Suppressor macrophage treated with lipopolysaccharide for 1 hour (primary cell): ENCODE data around the gene RHEX.

ENCODE experiments used
- DNase-seq, 3 donors: peaks; one replicate each; pipeline ENCODE4 v3.0.0-alpha.2; 2020 to 2022

Gene RHEX

GRCh38 chr1:206052919-206053610, at the start of gene RHEX:
Gene RHEX (plus strand): TSS chr1:206053173. CDS start chr1:206097829, 44,656 bp downstream.
- peak in 2 of 3 donors; percentile 32 to 48 for DNase-seq

DNA sequence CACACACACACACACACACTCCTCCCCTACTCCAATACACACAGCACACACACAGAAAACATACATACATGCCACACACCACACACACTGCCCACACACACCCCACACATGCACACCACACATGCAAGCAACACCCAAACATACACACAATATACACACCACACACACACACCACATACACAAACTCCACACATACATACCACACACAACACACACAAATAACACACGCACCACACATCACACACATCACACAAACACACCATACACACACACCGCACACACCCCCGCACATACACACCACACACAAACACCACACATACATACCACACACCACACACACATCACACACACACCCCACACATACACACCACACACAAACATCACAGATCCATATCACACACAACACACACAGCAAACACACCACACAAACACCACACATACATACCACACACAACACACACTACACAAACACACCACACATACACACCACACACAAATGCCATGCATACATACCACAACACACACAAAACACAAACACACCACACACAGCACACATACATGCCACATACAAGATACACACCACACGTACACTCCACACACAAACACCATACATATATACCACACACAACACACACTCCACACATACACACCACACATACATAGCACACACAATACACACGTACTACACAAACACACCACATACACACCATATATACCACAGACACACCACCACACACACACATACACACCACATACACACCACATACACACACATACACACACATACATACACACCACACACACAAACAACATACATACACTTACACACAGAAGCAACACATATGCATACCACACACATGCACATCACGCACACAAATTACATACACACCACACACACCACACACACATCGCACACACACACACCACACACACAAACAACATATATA, 48.8 kb upstream of the RHEX start:
- DNase-seq: no peak

DNA sequence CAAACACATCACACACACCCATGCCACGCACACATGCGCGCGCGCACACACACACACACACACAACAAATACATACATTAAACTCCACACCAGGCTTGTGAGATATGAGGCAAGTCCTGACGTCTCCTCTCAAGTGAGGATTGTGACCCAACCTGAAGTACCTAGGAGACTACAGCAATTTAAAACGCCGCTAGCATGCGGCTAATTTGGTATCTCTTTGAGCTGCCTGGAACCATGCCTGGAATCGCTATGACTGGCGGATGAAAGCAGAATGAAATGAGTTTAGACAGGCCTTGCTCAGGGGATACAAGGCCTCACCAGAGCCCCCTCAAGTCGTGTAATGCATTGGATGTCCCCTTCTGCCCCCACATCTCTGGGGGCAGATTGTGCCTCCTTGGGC, 48.1 kb upstream of the RHEX start:
- DNase-seq: no peak

GRCh38 chr1:206005234-206005633, 47.7 kb upstream of the RHEX start:
- peak in 1 of 3 donors; percentile 11 for DNase-seq

DNA sequence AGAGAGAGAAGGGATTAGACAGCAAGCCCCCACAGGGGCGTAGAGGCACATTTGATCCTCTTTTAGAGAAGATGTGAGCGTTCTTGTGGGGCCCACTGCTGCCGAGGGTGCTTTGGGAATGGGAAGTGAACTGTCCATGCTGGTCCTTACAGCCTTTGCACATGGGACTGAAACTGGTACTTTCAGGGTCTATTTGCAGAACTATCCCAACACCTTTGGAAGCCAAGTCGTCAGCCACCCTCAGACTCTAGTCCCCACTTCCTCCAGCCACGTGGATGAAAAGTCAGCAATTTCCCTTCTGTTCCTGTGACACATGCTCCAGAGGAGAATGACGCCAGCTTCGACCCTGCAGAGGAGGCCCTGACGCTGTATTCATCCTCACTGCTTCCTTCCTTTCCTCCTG, 47.2 kb upstream of the RHEX start:
- DNase-seq: peak; percentile 93 to 97 (median 97)

DNA sequence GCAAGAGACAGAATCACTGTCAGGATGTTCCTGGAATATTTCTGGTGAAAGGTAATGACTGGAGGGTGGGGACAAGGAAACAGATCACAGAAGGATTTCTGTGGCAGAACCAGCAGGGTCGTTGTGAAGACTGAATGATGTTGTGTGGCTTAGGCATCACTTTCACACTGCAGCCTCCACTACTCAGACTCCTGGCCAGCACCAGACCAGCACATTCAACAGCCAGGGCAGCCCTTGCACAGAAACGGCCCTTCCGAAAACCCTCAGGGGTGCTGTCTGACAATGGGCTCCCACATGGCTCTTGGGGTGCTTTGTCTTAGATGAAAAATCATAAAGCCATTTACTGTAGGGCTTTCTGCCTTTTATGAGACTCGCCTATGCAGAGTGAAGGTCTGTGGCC, 46.0 kb upstream of the RHEX start:
- DNase-seq: no peak

DNA sequence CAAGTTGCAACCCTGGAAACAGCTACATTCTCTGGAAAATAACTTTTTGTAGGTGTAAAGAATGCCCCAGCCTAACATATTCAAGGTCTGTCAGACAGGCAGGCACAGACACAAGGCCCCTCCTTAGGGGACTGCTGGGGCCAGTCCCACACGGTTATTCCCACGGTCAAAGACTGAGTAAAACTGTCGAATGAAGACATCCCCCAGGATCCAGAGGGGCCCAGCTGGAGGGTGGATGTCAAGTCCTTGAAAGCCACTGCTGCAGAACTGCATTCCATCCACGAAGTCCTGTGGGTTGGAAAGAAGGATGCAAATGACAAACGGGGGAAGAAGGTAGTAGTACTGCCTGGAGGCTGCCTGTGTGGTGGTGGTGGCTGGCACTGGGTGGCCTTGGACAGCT, 42.9 kb upstream of the RHEX start:
- no peak for DNase-seq

GRCh38 chr1:206011057-206011456, 41.9 kb upstream of the RHEX start:
- DNase-seq: peak; percentile 26 to 47 (median 35)

- DNase-seq: peak; percentile 93 to 98 (median 98)
Measured at GRCh38 chr1:206012086-206012859, 40.7 kb upstream of the RHEX start.

DNA sequence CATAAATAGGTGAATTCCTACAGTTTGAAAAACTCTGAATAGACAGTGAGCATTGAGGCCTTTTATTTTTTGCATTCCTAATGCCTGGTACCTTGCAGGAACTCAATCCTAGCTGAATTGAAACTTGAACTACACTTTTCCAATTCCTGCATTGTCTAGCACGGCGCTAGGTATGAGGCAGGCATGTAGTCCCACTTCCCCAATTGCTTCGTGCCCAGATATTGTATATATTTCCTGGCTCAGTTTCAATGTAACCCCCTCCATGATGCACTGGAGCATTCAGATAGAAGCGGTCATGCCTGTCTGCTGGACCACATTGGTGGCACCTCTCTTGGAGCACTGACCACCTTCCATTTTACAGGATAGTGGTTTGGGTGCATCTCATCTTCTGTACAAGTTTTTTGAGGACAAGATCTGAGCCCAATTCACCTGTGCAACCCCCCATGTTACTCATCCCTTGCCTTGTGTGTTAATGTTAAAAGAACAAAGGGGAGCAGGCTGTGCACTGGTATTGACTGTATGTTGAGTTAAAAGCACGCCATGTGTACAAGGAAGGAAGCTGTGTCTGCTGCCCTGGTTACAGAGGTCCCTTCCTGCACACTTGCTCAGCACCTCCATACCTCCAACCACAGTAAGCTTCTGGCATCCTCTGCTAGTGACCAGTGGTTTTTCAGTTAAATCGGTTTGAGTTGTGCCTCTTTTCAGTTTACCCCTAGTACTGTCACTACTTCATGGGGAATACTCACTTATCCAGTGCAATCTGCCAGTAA, 39.8 kb upstream of the RHEX start:
- no peak for DNase-seq

DNA sequence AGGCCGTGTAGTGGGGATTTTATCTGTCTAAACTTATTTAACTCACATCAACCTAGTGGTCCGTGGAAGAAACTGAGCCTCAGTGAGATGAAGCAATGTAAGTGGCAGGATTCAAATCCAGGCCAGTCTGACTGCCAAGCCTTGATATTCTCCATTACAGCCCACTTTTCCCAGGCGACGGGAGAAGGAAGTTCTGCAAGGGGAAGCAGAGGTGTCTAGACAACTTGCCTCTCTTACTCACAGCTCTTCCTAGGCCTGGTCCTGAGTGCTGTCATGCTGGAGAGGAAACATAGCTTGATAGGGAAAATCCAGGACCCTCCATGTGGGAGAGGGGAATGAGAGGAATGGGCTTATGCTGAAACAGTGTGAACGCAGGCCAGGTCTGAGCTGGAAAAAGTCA, 38.4 kb upstream of the RHEX start:
- DNase-seq: peak in 2 of 3 donors; percentile 62 to 66

GRCh38 chr1:206015071-206015470, 37.9 kb upstream of the RHEX start:
- DNase-seq: peak in 2 of 3 donors; percentile 35 to 43

GRCh38 chr1:206020393-206021007, 32.5 kb upstream of the RHEX start:
- DNase-seq: no peak

DNA sequence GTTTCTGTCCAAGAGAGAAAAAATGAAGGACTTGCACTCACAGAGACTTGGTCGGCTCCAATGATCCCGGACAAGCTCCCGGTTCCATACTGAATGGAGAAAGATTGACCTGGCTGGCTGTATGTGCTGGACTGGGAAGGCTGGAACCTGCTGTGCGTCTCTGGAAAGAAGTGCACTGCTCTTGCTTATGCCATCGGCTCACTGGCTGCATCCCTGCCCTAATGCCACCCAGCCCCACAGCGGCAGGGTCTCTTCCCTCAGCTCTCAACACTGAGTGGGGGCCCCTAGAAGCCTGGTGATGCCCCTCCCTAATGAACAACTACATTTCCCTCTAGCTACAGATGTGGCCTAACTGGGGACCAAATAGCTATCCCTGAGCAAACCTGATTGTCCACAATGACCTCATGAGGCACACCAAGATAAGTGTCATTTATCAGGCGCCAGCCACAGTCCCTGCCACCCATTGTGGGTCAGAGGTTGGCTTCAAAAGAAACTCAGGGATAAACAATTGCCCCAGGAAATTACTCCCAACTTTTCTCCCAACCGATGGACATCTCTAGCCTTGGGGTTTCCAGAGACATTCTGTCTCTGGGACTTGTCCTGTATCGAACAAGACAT, 31.9 kb upstream of the RHEX start:
- DNase-seq: no peak

DNA sequence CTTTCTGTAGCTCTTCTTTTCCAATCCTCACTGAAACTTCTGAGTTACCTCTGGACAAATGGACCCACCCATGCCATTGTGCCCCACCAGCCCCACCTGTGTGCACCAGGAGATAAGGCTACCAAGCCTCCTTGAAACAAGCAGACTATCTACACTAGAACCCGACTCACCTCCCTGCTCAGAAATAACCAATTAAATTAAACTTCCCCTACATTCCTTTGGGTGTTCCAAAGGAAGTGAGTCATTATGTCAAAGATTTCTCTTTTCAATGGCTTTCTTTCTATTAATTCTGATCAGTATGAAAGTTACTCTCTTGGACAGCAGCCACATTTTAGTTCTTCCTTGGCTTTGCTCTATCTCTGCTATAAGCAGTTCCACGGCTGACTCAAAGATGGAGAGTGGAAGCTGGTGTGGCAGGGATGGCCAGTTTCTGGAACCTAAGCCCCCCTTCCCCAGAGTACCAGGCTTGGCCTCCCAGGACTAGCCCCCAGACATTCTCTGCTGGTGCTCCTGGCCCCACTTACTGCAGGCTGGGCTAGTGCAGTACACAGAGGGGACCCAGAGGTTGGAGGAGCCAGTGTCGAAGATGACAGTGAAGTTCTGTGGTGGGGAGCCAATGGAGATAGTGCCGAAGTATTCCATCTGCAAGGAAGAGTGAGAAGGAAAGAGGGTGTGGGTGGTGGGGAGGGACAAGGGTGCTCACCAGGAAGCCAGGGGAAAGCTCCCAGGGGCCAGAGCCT, 31.2 kb upstream of the RHEX start:
- DNase-seq: peak in 2 of 3 donors; percentile 49 to 57

- DNase-seq: no peak
Measured at GRCh38 chr1:206022766-206023165, 30.2 kb upstream of the RHEX start.

DNA sequence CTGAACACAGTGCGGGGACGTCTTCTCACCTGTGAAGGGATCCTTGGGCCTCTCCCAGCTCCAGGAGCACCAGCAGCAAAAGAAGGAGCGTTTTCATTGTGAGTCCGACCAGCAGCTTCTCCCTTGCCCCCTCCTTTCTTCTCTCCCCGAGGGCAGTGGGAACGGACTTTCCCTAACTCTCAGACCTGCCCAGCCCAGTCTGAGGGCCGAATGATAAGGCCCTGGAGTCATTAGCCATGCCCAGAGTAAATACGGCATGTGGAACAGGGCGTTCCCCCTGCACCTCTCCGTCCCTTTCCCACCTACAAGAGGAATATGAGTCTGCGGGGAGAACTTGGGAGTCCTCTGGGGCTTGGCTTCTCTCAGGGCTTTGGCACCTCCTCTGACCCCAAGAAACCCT, 29.3 kb upstream of the RHEX start, which contains the start of gene CTSE:
Gene CTSE, minus strand, starts transcription at position 201 of the 400 bp plus-strand sequence. Its CDS starts 104 bp downstream, at position 97.
- no peak for DNase-seq

DNA sequence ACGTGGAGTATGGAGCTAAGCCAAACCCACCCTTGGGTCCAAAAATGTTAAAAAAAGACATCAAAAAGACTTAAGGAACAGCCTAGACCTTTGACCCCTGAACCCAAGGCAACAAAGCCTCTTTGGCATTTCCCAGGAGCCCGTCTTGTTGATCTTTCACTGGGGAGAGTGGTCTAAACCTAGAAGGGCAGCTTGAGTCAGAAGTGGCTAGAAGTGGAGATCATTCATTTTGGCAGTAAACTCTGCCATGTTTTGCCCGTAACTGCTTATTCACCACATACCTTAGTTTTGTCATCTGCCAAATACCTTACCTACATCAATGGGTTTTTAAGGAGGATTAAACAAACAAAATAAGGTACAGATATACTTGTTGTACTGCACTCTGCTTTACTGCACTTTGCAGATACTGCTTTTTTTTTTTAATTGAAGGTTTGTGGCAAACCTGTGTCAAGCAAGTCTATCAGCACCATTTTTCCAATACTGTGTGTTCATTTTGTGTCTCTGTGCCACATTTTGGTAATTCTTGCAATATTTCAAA, 27.6 kb upstream of the RHEX start:
- DNase-seq: no peak

DNA sequence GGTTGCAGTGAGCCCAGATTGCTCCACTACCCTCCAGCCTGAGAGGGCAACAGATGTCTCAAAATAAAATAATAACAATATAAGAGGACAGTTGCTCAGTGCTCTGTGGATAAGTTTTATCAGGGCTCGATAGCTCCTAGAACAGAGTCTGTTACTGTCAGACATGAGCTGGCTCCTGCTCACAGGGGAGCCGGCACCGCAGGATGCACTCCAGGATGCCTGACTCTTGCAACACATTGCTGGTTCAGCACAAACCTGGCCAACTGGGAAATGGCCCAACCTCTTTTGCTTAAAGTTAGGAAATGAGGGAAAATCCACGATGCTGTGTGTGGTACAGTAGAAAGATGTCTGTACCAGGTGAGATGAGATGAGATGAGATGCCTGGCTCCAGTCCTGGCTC, 23.5 kb upstream of the RHEX start:
- DNase-seq: no peak

GRCh38 chr1:206030191-206030590, 22.8 kb upstream of the RHEX start:
- no peak for DNase-seq
